Measurements from ENCODE around the gene MSI2.

MSI2 gene

GRCh38 chr17:57407287-57408070 is 151.2 kb downstream of the MSI2 start:
- H3K27me3 ChIP-seq (ENCODE audit: low read depth): no peaks in the 10 kb centered on the region
- in situ Hi-C loops (cut with MboI; ENCODE audit: low sequenced_read_pairs): no loop called here
- no peaks in the 10 kb centered on the region for H3K36me3 ChIP-seq (replicated peaks)
- peak; percentile 25 to 34 for DNase-seq (ENCODE audit: low spot score in 2 of 2)
- H3K9me3 ChIP-seq: no peaks in the 10 kb centered on the region
- peaks cover 49% of the 10 kb centered on the region for H3K4me1 ChIP-seq
- 0 out of 2 replicates have a peak overlapping the region, but pooled peaks have one; percentile 2 for H3K4me3 ChIP-seq

GRCh38 chr17:57408071-57408811 is 151.9 kb downstream of the MSI2 start:
- Histone ChIP-seq H3K4me1 (peaks cover 49% of the 10 kb centered on the region), H3K4me3 (no peak overlapping the region), H3K36me3 (replicated peaks) (no peaks in the 10 kb centered on the region), H3K9me3 (no peaks in the 10 kb centered on the region), H3K27me3 (ENCODE audit: low read depth) (no peaks in the 10 kb centered on the region)
- peak; percentile 26 to 64 for DNase-seq (ENCODE audit: low spot score in 2 of 2)
- in situ Hi-C loops (cut with MboI; ENCODE audit: low sequenced_read_pairs): no loop called here

- DNase-seq (ENCODE audit: low spot score in 2 of 2): no peak
- no peaks in the 10 kb centered on the region for H3K36me3 ChIP-seq (replicated peaks)
- H3K4me3 ChIP-seq: no peak overlapping the region
- H3K9me3 ChIP-seq: no peaks in the 10 kb centered on the region
- peaks cover 37% of the 10 kb centered on the region for H3K4me1 ChIP-seq
- in situ Hi-C loops (cut with MboI; ENCODE audit: low sequenced_read_pairs): no loop called here
- H3K27me3 ChIP-seq (ENCODE audit: low read depth): no peaks in the 10 kb centered on the region
These were observed 153.8 kb downstream of the MSI2 start for GRCh38 chr17:57410169-57410568.

GRCh38 chr17:57412520-57413096 is 156.3 kb downstream of the MSI2 start:
- Histone ChIP-seq H3K4me1 (peaks cover 23% of the 10 kb centered on the region), H3K27me3 (ENCODE audit: low read depth) (no peaks in the 10 kb centered on the region), H3K36me3 (replicated peaks) (no peaks in the 10 kb centered on the region), H3K9me3 (peaks cover 3% of the 10 kb centered on the region; the same call in 1 of the 2 replicates), H3K4me3 (no peak overlapping the region)
- in situ Hi-C loops (cut with MboI; ENCODE audit: low sequenced_read_pairs): no loop called here
- no peak for DNase-seq (ENCODE audit: low spot score in 2 of 2)

- H3K4me1 ChIP-seq: peaks cover 15% of the 10 kb centered on the region
- H3K9me3 ChIP-seq: peaks cover 3% of the 10 kb centered on the region; the same call in 1 of the 2 replicates
- in situ Hi-C loops (cut with MboI; ENCODE audit: low sequenced_read_pairs): no loop called here
- no peak for DNase-seq (ENCODE audit: low spot score in 2 of 2)
- H3K27me3 ChIP-seq (ENCODE audit: low read depth): no peaks in the 10 kb centered on the region
- no peak overlapping the region for H3K4me3 ChIP-seq
- H3K36me3 ChIP-seq (replicated peaks): no peaks in the 10 kb centered on the region
These were observed 157.7 kb downstream of the MSI2 start for GRCh38 chr17:57413848-57414651.

- Histone ChIP-seq H3K36me3 (replicated peaks) (no peaks in the 10 kb centered on the region), H3K27me3 (ENCODE audit: low read depth) (no peaks in the 10 kb centered on the region), H3K4me3 (no peak overlapping the region), H3K9me3 (peaks cover 3% of the 10 kb centered on the region; the same call in 1 of the 2 replicates), H3K4me1 (peaks cover 13% of the 10 kb centered on the region)
- no peak for DNase-seq (ENCODE audit: low spot score in 2 of 2)
- in situ Hi-C loops (cut with MboI; ENCODE audit: low sequenced_read_pairs): no loop called here
These were observed 159.5 kb downstream of the MSI2 start for GRCh38 chr17:57415751-57416207.

- Histone ChIP-seq H3K36me3 (replicated peaks) (no peaks in the 10 kb centered on the region), H3K4me3 (no peak overlapping the region), H3K27me3 (ENCODE audit: low read depth) (no peaks in the 10 kb centered on the region), H3K4me1 (peaks cover 13% of the 10 kb centered on the region), H3K9me3 (peaks cover 3% of the 10 kb centered on the region; the same call in 1 of the 2 replicates)
- in situ Hi-C loops (cut with MboI; ENCODE audit: low sequenced_read_pairs): no loop called here
- DNase-seq (ENCODE audit: low spot score in 2 of 2): no peak
These were observed 160.0 kb downstream of the MSI2 start for GRCh38 chr17:57416369-57416768.

GRCh38 chr17:57417956-57418355 is 161.6 kb downstream of the MSI2 start:
- Histone ChIP-seq H3K36me3 (replicated peaks) (no peaks in the 10 kb centered on the region), H3K9me3 (peaks cover 3% of the 10 kb centered on the region; the same call in 1 of the 2 replicates), H3K4me1 (peaks cover 13% of the 10 kb centered on the region), H3K4me3 (no peak overlapping the region), H3K27me3 (ENCODE audit: low read depth) (no peaks in the 10 kb centered on the region)
- DNase-seq (ENCODE audit: low spot score in 2 of 2): peak in 1 of 2 experiments; percentile 25
- in situ Hi-C loops (cut with MboI; ENCODE audit: low sequenced_read_pairs): no loop called here

- Histone ChIP-seq H3K4me1 (peaks cover 13% of the 10 kb centered on the region), H3K36me3 (replicated peaks) (no peaks in the 10 kb centered on the region), H3K4me3 (no peak overlapping the region), H3K27me3 (ENCODE audit: low read depth) (no peaks in the 10 kb centered on the region), H3K9me3 (peaks cover 3% of the 10 kb centered on the region; the same call in 1 of the 2 replicates)
- in situ Hi-C loops (cut with MboI; ENCODE audit: low sequenced_read_pairs): no loop called here
- DNase-seq (ENCODE audit: low spot score in 2 of 2): no peak
These were observed 162.3 kb downstream of the MSI2 start for GRCh38 chr17:57418463-57419246.

GRCh38 chr17:57419940-57420550 is 163.7 kb downstream of the MSI2 start:
- H3K4me1 ChIP-seq: peaks cover 20% of the 10 kb centered on the region
- in situ Hi-C loops (cut with MboI; ENCODE audit: low sequenced_read_pairs): no loop called here
- H3K9me3 ChIP-seq: peaks cover 3% of the 10 kb centered on the region; the same call in 1 of the 2 replicates
- DNase-seq (ENCODE audit: low spot score in 2 of 2): no peak
- H3K27me3 ChIP-seq (ENCODE audit: low read depth): no peaks in the 10 kb centered on the region
- no peaks in the 10 kb centered on the region for H3K36me3 ChIP-seq (replicated peaks)
- no peak overlapping the region for H3K4me3 ChIP-seq

GRCh38 chr17:57420734-57421717 is 164.7 kb downstream of the MSI2 start:
- peaks cover 27% of the 10 kb centered on the region for H3K4me1 ChIP-seq
- H3K36me3 ChIP-seq (replicated peaks): no peaks in the 10 kb centered on the region
- no peak overlapping the region for H3K4me3 ChIP-seq
- in situ Hi-C loops (cut with MboI; ENCODE audit: low sequenced_read_pairs): no loop called here
- peaks cover 3% of the 10 kb centered on the region; the same call in 1 of the 2 replicates for H3K9me3 ChIP-seq
- H3K27me3 ChIP-seq (ENCODE audit: low read depth): no peaks in the 10 kb centered on the region
- no peak for DNase-seq (ENCODE audit: low spot score in 2 of 2)
